BE2C (cell line): ENCODE results near the gene PAIP2B.

Experiments used
- DNase-seq: peaks from one replicate; pipeline ENCODE4 v3.0.0-alpha.2; 2020
- H3K27me3 ChIP-seq: fragments of 250-450 bp; sonication (Bioruptor Pico); 2 replicates; pipeline ENCODE4 v1.5.1; 2020; ENCODE audit warnings: mild to moderate bottlenecking
- H3K36me3 ChIP-seq: fragments of 250-450 bp; sonication (Bioruptor Pico); 2 replicates; pipeline ENCODE4 v1.5.1; 2020; ENCODE audit warnings: mild to moderate bottlenecking
- H3K4me1 ChIP-seq: fragments of 250-450 bp; sonication (Bioruptor Pico); 2 replicates; pipeline ENCODE4 v1.5.1; 2020
- H3K4me3 ChIP-seq: 2 replicates; pipeline ENCODE4 v1.5.1; 2011; ENCODE audit warnings: low read depth, low read length
- H3K9me3 ChIP-seq: fragments of 250-450 bp; sonication (Bioruptor Pico); 2 replicates; pipeline ENCODE4 v1.5.1; 2020
- CTCF ChIP-seq: IDR thresholded peaks from 2 replicates; pipeline ENCODE4 v1.5.1; 2012; ENCODE audit warnings: mild to moderate bottlenecking, low read depth, low read length

The PAIP2B gene

GRCh38 chr2:71254776-71255175 is 27.9 kb upstream of the PAIP2B start:
- DNase-seq = no peak
- no peaks in the 10 kb centered on the region for H3K9me3 ChIP-seq
- no peak for TF ChIP-seq CTCF
- no peaks in the 10 kb centered on the region for H3K36me3 ChIP-seq
- H3K27me3 ChIP-seq = no peaks in the 10 kb centered on the region
- no peaks in the 10 kb centered on the region for H3K4me1 ChIP-seq
- H3K4me3 ChIP-seq = no peak overlapping the region

DNA sequence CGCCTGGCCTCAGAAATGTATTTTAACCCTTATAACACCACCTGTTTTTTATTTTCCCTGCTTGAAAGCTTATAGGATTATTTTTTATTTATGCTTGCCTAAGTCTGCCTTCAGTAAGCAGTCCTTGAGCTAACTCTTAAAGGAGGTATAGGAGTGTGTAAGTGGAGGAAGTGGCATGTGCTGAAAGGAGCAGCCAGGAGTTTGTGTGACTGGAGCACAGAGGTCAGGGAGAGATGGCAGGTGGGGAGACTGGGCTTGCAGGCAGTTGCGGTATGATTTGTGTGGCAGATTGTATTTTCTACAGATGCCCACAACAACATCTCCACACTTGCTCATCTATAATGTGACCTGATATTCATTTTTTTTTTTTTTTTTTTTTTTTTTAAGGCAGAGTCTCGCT is 27.2 kb upstream of the PAIP2B start:
- Histone ChIP-seq H3K4me1 (no peaks in the 10 kb centered on the region), H3K27me3 (no peaks in the 10 kb centered on the region), H3K36me3 (no peaks in the 10 kb centered on the region), H3K9me3 (no peaks in the 10 kb centered on the region), H3K4me3 (no peak overlapping the region)
- TF ChIP-seq CTCF = no peak
- no peak for DNase-seq

GRCh38 chr2:71253476-71253875 is 26.6 kb upstream of the PAIP2B start:
- no peaks in the 10 kb centered on the region for H3K9me3 ChIP-seq
- no peak for DNase-seq
- H3K27me3 ChIP-seq = no peaks in the 10 kb centered on the region
- H3K36me3 ChIP-seq = no peaks in the 10 kb centered on the region
- H3K4me3 ChIP-seq = no peak overlapping the region
- no peak for TF ChIP-seq CTCF
- H3K4me1 ChIP-seq = no peaks in the 10 kb centered on the region

DNA sequence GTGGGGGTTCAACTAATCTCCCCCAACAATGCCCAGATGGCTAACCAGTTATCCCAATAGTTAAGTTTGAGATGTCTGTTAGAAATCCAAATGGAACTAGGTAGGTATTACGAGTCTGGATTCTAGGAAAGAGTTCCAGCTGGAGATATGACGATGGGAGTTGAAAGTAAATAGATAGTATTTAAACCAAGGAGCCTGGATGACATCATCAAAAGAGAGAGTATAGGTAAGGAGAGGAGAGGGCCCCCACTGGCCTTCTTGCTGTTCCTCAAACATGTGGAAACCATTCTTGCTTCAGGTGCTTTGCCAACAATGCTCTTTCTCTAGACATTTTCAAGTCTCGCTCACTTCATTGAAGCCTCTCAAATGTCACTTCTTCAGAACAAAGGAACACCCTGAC is 26.0 kb upstream of the PAIP2B start:
- H3K4me3 ChIP-seq = no peak overlapping the region
- no peaks in the 10 kb centered on the region for H3K36me3 ChIP-seq
- no peaks in the 10 kb centered on the region for H3K4me1 ChIP-seq
- H3K27me3 ChIP-seq = no peaks in the 10 kb centered on the region
- no peaks in the 10 kb centered on the region for H3K9me3 ChIP-seq
- DNase-seq = no peak
- TF ChIP-seq CTCF = no peak

DNA sequence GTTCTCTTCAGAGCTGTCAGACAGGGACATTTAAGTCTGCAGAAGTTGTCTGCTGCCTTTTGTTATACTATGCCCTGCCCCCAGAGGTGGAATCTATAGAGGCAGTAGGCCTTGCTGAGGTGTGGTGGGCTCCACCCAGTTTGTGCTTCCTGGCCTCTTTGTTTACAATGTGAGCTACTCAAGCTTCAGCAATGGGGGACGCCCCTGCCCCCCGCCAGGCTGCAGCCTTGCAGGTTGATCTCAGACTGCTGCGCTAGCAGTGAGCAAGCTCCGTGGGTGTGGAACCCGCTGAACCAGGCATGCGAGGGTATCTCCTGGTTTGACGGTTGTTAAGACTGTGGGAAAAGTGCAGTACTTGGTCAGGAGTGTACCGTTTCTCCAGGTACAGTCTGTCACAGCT is 24.0 kb upstream of the PAIP2B start:
- Histone ChIP-seq H3K4me1 (no peaks in the 10 kb centered on the region), H3K36me3 (no peaks in the 10 kb centered on the region), H3K27me3 (no peaks in the 10 kb centered on the region), H3K4me3 (no peak overlapping the region), H3K9me3 (no peaks in the 10 kb centered on the region)
- no peak for TF ChIP-seq CTCF
- DNase-seq = no peak

DNA sequence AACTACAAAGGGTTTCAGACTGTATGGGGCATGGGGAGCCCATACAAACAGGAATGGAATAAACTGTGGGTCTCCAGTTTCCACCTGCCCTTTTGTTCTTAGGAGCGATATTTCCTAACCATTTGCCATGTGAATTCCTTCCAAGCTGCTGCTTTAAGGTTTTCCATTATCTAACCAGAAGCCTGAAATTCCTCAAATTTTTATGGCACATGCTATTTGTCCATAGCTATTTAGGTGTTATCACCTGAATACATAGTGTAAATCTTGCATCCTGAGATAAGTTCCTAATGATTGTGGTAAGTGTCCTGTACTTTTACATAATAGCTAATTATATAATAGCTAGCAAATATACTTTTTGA is 17.4 kb upstream of the PAIP2B start:
- H3K27me3 ChIP-seq = no peaks in the 10 kb centered on the region
- H3K9me3 ChIP-seq = no peaks in the 10 kb centered on the region
- no peak for TF ChIP-seq CTCF
- no peaks in the 10 kb centered on the region for H3K36me3 ChIP-seq
- no peak overlapping the region for H3K4me3 ChIP-seq
- no peak for DNase-seq
- H3K4me1 ChIP-seq = no peaks in the 10 kb centered on the region
